ENCODE data around the gene ATP6AP2.
A peak's percentile ranks its signal among the peaks of the same experiment; 100 is the strongest.
"Not testable (repeated sequence)": the region's sequence is repeated elsewhere in the genome, so short reads cannot be mapped to it uniquely, and the experiment has no call there.

ATP6AP2 gene

GRCh38 chrX:40580537-40581335 lies at the start of gene ATP6AP2:
Gene ATP6AP2 (plus strand): TSS chrX:40580970. CDS start chrX:40581066, 96 bp downstream.
- DNase-seq, result peak; percentile 82

GRCh38 chrX:40531056-40531826 lies 49.5 kb upstream of the ATP6AP2 start:
- DNase-seq, result no peak

- no peak for DNase-seq
Observed at GRCh38 chrX:40537310-40537709, 43.5 kb upstream of the ATP6AP2 start.

- DNase-seq, result no peak
Observed at GRCh38 chrX:40538406-40538805, 42.4 kb upstream of the ATP6AP2 start.

- DNase-seq, result no peak
Observed at GRCh38 chrX:40539214-40540142, 41.3 kb upstream of the ATP6AP2 start.

GRCh38 chrX:40542208-40542607 lies 38.6 kb upstream of the ATP6AP2 start:
- DNase-seq, result no peak

GRCh38 chrX:40542972-40543371 lies 37.8 kb upstream of the ATP6AP2 start:
- DNase-seq, result no peak

GRCh38 chrX:40543661-40544328 lies 37.0 kb upstream of the ATP6AP2 start:
- DNase-seq, result no peak

- DNase-seq, result no peak
Observed at GRCh38 chrX:40544343-40545266, 36.2 kb upstream of the ATP6AP2 start.

- no peak for DNase-seq
Observed at GRCh38 chrX:40546870-40547269, 33.9 kb upstream of the ATP6AP2 start.

GRCh38 chrX:40550066-40550465 lies 30.7 kb upstream of the ATP6AP2 start:
- DNase-seq, result no peak

GRCh38 chrX:40552768-40553167 lies 28.0 kb upstream of the ATP6AP2 start:
- no peak for DNase-seq

- no peak for DNase-seq
Observed at GRCh38 chrX:40558590-40558989, 22.2 kb upstream of the ATP6AP2 start.

GRCh38 chrX:40563784-40564183 lies 17.0 kb upstream of the ATP6AP2 start:
- DNase-seq, result no peak

GRCh38 chrX:40564447-40564846 lies 16.3 kb upstream of the ATP6AP2 start:
- DNase-seq, result no peak

- no peak for DNase-seq
Observed at GRCh38 chrX:40570346-40571093, 10.2 kb upstream of the ATP6AP2 start.

GRCh38 chrX:40571164-40571563 lies 9.6 kb upstream of the ATP6AP2 start:
- not testable (repeated sequence) for DNase-seq

GRCh38 chrX:40571600-40571999 lies 9.2 kb upstream of the ATP6AP2 start:
- DNase-seq, result no peak

GRCh38 chrX:40573763-40574162 lies 7.0 kb upstream of the ATP6AP2 start:
- no peak for DNase-seq

GRCh38 chrX:40575411-40575810 lies 5.4 kb upstream of the ATP6AP2 start:
- not testable (repeated sequence) for DNase-seq

GRCh38 chrX:40576291-40576690 lies 4.5 kb upstream of the ATP6AP2 start:
- DNase-seq, result no peak
